Activated CD4-positive, CD25-positive, alpha-beta regulatory T cell treated with anti-CD3 and anti-CD28 coated beads, Interleukin-2, amount 50 U/mL, for 24 hours (primary cell): ENCODE data around the gene TMEFF2.

Experiments
- ATAC-seq, 2 donors: fragments of 150-1000 bp; cut with Tn5 transposase; one replicate each; pipeline ENCODE4 v1.10.0; 2021; ENCODE audit warnings: mild to moderate bottlenecking in 1 of 2, moderate library complexity in 1 of 2

TMEFF2 gene

GRCh38 chr2:192059266-192059665 lies 135.5 kb downstream of the TMEFF2 start:
- no peak for ATAC-seq

GRCh38 chr2:192053921-192054320 lies 140.8 kb downstream of the TMEFF2 start:
- ATAC-seq: no peak

- no peak for ATAC-seq
These were observed 143.2 kb downstream of the TMEFF2 start for GRCh38 chr2:192051533-192051932.

GRCh38 chr2:192049362-192049761 lies 145.4 kb downstream of the TMEFF2 start:
- no peak for ATAC-seq

GRCh38 chr2:192047315-192048107 lies 147.2 kb downstream of the TMEFF2 start:
- ATAC-seq: no peak

GRCh38 chr2:192044496-192044895 lies 150.2 kb downstream of the TMEFF2 start:
- no peak for ATAC-seq

- no peak for ATAC-seq
These were observed 151.4 kb downstream of the TMEFF2 start for GRCh38 chr2:192043216-192043870.

- ATAC-seq: no peak
These were observed 152.6 kb downstream of the TMEFF2 start for GRCh38 chr2:192042126-192042525.

- no peak for ATAC-seq
These were observed 156.6 kb downstream of the TMEFF2 start for GRCh38 chr2:192038110-192038509.

- ATAC-seq: no peak
These were observed 158.8 kb downstream of the TMEFF2 start for GRCh38 chr2:192035731-192036442.

- ATAC-seq: no peak
These were observed 163.9 kb downstream of the TMEFF2 start for GRCh38 chr2:192030856-192031255.

GRCh38 chr2:192030289-192030688 lies 164.4 kb downstream of the TMEFF2 start:
- ATAC-seq: no peak

- no peak for ATAC-seq
These were observed 165.6 kb downstream of the TMEFF2 start for GRCh38 chr2:192029089-192029488.

GRCh38 chr2:192026825-192027120 lies 168.0 kb downstream of the TMEFF2 start:
- ATAC-seq: no peak

- ATAC-seq: no peak
These were observed 168.5 kb downstream of the TMEFF2 start for GRCh38 chr2:192026059-192026824.

GRCh38 chr2:192025637-192026036 lies 169.1 kb downstream of the TMEFF2 start:
- no peak for ATAC-seq

- ATAC-seq: no peak
These were observed 171.7 kb downstream of the TMEFF2 start for GRCh38 chr2:192023006-192023405.

- ATAC-seq: no peak
These were observed 176.9 kb downstream of the TMEFF2 start for GRCh38 chr2:192017844-192018243.

- ATAC-seq: no peak
These were observed 178.5 kb downstream of the TMEFF2 start for GRCh38 chr2:192016265-192016664.

- no peak for ATAC-seq
These were observed 181.5 kb downstream of the TMEFF2 start for GRCh38 chr2:192013211-192013610.

GRCh38 chr2:192011196-192011595 lies 183.5 kb downstream of the TMEFF2 start:
- no peak for ATAC-seq

GRCh38 chr2:192010073-192010472 lies 184.7 kb downstream of the TMEFF2 start:
- ATAC-seq: no peak

- ATAC-seq: no peak
These were observed 187.0 kb downstream of the TMEFF2 start for GRCh38 chr2:192007581-192008228.
